GM19372 (cell line): Measurements from ENCODE around the gene FOXP2.

Source experiments
- ATAC-seq: cut with Tn5 transposase; IDR thresholded peaks from one replicate; pipeline ENCODE4 v1.9.1; 2021; ENCODE audit warnings: mild to moderate bottlenecking, low read depth, moderate library complexity; ENCODE audit not compliant: unreplicated experiment

The FOXP2 gene

DNA sequence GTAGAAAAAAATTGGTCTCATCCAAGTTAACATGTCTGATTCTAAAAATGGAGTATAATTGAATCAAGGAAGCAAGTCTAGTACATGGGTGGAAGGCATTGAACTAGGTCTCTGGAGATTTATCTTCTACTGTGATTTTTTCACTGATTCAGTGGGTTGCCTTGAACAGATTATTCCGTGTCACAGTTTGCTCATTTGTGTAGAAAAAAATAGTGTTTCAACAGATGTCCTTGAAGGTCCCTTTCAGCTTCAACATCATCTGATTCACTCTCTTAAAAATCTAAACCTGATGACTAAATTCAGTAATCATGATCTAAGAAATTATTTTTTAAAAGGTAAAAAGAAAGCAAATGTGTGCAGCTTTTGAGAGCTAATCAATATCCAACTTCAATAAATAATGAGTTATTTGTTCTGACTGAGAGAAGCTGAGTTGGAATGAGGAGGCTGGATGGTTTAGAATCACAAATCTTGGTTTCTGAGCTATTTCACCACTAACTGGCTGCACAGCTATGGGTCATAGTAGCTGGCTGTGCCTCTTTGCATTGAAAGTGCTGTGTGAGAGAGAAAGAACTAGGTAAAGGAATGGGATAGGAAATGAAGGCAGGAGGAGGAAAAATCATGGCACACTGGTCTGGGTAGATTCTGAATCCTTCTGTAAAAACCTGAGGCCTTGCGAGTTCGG lies 285.8 kb downstream of the FOXP2 start:
- no peak for ATAC-seq

DNA sequence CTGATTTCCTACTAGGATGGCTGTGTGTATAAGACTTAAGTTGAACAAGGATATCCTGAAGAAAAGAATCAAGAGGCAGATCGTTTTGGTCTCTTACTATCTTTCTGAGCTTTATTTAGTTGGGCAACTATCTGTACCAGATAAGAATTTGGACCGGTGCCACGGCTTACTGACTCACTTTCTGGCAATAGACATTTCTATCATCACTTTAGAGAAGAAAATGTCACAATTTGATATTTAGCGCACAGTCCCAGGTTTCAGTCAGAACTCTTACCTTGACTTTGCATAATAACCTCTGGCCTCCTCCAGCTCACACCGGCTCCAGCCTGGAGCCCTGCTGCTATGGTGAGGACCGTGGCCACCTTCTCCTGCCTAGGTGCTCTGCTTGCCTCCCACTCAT lies 289.1 kb downstream of the FOXP2 start:
- ATAC-seq: no peak

DNA sequence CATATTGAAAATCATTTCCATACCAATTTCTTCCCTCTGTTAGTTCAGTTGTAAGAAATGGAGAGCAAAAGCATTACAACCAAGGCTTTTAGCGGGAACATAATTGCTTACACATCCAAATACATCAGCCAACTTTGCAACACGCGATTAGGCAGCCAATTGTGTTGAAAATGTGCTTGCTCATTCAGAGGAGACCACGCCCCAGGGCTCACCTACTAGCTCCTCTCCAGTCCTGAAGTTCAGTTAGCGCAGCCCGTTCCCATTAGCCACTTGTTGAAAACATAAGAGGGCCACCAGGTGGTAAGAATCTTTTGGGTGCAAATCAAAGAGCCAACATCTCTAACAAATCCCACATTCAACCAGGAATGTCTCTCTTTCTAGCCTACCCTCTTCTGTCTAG lies 294.0 kb downstream of the FOXP2 start:
- ATAC-seq: no peak

DNA sequence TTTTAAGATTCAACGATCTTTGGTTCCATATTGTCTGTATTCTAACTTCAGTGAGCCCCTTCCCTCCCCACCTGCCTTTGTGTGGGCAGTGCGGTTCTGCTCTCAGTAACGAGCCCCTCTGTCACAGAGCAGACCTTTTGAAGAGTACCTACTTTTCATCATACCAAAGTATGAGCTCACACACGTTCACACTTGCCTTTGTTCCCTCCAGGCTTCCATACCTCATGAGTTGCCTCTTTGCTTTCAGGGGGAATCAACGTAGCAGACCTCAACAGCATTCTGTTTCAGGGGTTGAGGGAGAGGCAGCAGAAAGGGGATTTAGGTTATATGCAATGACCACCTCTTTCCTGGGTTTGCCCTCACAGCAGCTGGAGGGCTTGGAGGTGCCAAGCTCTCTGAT lies 295.9 kb downstream of the FOXP2 start:
- ATAC-seq: no peak

DNA sequence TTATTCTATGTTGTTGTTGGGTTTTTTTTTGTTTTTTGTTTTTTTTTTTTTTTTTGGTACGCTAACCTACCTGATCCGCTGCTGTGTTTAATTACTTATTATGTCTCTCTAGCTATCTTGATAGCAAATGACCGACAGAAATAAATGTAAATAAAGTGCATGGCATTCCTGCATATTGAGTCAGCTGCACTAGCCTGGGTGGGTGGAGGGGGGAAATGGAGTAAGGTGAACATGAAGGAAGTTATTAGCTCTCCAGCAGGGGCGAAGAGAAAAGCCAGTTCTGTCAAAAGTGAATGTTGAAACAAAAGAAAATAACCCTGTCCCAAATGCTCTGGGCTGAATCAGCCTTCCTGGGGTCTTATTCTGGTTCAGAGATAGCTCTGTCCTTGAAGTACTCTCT lies 296.6 kb downstream of the FOXP2 start:
- ATAC-seq: no peak

DNA sequence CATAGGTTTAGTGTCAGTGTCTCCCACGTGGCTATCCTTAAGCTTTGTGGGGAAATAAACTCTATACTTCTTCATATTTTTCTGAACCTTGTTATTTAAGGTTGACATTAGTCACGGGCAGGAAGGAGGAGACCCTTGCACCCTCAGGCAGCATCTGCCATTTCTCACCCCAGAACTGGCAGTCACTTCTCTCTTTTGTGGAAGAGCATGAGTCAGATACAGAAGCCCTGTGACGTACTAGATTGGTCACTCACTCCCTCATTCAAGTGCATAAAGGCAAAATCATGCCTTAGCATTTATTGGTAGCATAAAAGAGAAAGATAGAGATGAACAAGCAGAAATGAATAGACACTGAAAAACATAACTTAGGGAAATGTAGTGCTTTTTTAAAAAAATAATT lies 301.3 kb downstream of the FOXP2 start:
- ATAC-seq: no peak

DNA sequence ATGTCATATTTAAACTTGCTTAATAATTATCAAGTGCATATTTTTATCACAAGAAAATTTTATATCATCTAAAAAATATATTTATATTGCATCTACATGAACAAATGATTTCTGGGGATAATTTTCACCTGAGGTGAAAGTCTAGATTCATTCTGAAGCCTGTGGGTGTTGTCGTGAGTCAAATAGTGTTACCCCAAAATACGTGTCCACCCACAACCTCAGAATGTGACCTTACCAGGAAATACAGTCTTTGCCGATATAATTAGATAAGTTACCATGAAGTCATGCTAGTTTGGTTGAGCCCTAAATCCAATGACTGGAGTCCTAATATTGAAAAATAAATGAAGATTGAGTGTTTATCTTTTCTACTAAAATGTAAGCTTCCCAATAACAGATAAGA lies 304.2 kb downstream of the FOXP2 start:
- ATAC-seq: no peak

DNA sequence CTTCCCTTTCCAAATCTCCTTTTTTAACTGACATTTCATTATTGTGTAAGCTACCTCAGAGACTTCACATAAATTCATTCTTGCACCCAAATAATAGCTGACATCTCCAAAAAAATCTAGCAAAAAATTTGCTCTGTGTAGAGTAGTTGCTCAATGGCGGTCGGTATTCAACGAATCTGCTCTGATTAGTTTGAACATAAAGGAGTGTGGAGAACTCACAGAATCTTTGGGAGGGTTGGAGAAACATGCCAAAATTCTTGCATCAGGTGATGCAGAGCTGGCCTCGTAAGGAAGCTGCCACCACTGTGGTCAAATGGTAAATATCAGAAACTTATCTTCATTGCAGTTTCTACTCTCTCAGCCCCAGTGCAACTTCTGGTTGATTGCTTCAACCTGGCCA lies 306.1 kb downstream of the FOXP2 start:
- ATAC-seq: no peak

DNA sequence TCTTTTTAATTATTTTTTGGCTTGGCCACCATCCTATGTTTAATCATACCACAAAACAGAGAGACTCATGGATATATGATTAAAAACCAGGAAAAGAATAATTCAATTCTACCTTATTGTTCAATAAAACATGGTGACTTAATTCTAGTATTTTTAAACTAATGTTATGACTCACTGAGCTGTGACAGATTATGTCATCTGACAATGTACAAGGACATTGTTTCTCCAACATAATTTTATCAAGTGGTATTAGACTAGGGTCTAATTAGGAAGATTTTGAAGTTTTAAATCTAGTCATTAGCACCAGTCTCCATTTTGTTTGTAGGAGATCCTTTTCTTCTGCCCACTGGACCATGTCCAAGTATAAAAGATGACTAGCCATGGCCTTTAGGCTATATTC lies 307.9 kb downstream of the FOXP2 start:
- ATAC-seq: no peak

DNA sequence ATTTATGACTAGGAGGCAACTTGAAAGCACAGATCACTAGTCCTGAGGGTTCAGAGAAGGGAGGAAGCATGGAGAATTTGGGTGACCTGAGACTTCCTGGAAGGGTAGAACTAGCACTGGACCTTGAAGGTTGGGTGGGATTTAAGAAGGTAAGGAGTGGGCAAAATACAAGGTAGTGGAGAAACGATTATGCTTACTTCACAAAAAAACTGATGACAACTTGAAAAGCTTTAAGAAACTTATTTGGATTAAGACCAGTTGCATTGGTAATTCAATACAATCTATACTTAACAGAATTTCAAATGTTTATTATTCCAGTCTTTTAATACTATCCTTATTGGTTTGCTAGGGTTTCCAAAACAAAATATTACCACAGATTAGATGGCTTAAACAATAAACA lies 308.7 kb downstream of the FOXP2 start:
- no peak for ATAC-seq

DNA sequence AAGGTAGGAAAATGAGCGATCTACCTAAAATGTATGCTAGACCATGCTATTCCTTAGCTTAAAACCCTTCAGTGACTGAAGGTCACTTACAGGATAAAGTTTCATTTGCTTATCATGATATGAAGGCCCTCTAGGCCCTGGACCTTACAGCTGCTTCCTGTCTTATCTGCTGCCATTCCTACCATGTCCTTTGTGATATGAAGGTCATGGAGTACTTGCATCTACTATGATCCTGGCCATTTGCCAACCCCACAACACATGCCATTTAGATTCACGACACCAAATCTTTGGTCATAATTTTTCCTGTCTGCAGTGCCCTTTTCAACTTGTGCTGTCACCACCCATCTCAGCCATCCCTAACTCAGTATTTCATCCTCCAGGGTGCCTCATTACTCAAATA lies 325.5 kb downstream of the FOXP2 start:
- ATAC-seq: no peak

DNA sequence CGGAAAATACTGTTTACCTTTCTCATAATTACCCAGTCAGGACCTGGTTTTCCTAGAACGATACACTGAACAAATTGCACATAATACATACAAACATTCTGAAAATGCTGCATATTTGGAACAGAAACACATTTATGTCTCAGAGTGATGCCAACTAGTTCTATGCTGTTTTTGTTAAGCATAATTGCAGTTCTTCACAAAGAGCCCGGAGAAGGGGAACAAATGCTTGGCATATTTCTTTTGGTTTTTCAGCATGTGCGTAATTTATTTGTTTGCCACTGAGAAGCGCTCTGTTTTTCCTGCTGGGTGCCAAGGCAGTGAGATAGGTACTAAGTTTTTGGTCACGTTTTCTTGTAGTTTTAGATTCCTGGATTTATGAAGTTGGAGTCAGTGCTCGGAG lies 326.3 kb downstream of the FOXP2 start:
- no peak for ATAC-seq

DNA sequence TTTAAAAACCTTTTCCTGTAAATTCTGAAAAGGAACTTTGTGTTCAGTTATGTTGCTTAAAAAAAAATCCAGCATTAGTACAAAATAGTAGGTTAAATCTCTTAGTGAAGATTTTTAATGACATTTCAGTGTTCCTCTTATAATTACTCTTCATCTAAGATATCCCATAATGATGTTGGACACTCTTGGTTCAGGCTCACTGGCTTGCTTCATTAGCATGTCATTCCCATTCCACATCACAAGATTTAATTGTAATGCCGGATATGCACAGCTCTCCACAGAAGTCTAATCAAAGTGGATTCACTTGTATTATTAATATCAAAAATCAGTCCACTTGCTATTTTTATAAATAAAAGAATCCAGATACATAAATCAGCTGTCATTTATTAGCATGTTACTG lies 327.3 kb downstream of the FOXP2 start:
- ATAC-seq: no peak
